HepG2 (cell line): Measurements from ENCODE around the gene PPRC1.

ENCODE experiments used
- CTCF ChIP-seq: sonication (generic); formaldehyde crosslinking; IDR thresholded peaks from 2 replicates; pipeline ENCODE4 v1.5.0; 2020; ENCODE audit warnings: mild to moderate bottlenecking, missing genetic modification reagents, moderate library complexity
- FOXO4 ChIP-seq: sonication (generic); formaldehyde crosslinking; conservative IDR thresholded peaks from 2 replicates; pipeline ENCODE4 v1.8.1; 2023; ENCODE audit warnings: missing genetic modification reagents
- NFIC ChIP-seq: IDR thresholded peaks from 2 replicates; pipeline ENCODE4 v1.6.1; 2012; ENCODE audit warnings: mild to moderate bottlenecking, low read length, inconsistent platforms
- POLR2A ChIP-seq, 2 experiments: IDR thresholded peaks; 2 replicates each; pipeline ENCODE4 v1.6.1; 2011; ENCODE audit warnings: low read depth in 2 of 2, low read length in 2 of 2, mild to moderate bottlenecking in 1 of 2, moderate library complexity in 1 of 2; ENCODE audit not compliant: insufficient read depth in 1 of 2
- RAD51 ChIP-seq: fragments of 450-650 bp; IDR thresholded peaks from 2 replicates; pipeline ENCODE4 v1.6.1; 2016; ENCODE audit warnings: borderline replicate concordance
- SAFB2 ChIP-seq: sonication (generic); formaldehyde crosslinking; IDR thresholded peaks from 2 replicates; pipeline ENCODE4 v1.5.1; 2020; ENCODE audit warnings: missing genetic modification reagents, low read depth, mild to moderate bottlenecking, borderline replicate concordance
- SIX4 ChIP-seq: sonication (generic); formaldehyde crosslinking; IDR thresholded peaks from 2 replicates; pipeline ENCODE4 v1.4.0; 2020; ENCODE audit warnings: missing genetic modification reagents
- SP1 ChIP-seq, 2 experiments: fragments of 450-650 bp in 1 of 2; sonication (generic) in 1 of 2; formaldehyde crosslinking in 1 of 2; IDR thresholded peaks; 2 replicates each; pipeline versions ENCODE4 v1.4.0 to v1.6.1; 2016 to 2020; ENCODE audit warnings: missing genetic modification reagents in 1 of 2
- ZNF138 ChIP-seq: sonication (generic); formaldehyde crosslinking; IDR thresholded peaks from 2 replicates; pipeline ENCODE4 v1.5.0; 2020; ENCODE audit warnings: mild to moderate bottlenecking, low read depth, missing genetic modification reagents
- ZNF605 ChIP-seq: sonication (generic); formaldehyde crosslinking; IDR thresholded peaks from 2 replicates; pipeline ENCODE4 v1.8.0; 2022; ENCODE audit warnings: mild to moderate bottlenecking, missing genetic modification reagents
- ZNF709 ChIP-seq: sonication (generic); formaldehyde crosslinking; IDR thresholded peaks from 2 replicates; pipeline ENCODE4 v1.5.0; 2020; ENCODE audit warnings: mild to moderate bottlenecking, missing genetic modification reagents

GRCh38 chr10:102135956-102136526 lies 3.2 kb downstream of the PPRC1 start:
- TF ChIP-seq CTCF (CRISPR knock-in tag) (no peak), ZNF605 (no peak), POLR2A (IDR thresholded peaks at IDR 0.05; ENCODE audit: insufficient read depth in 1 of 2, low read depth in 2 of 2, low read length in 2 of 2) (no peak), ZNF709 (CRISPR knock-in tag) (no peak), SAFB2 (CRISPR knock-in tag) (no peak), SIX4 (CRISPR knock-in tag) (no peak), FOXO4 (no peak), SP1 (IDR thresholded peaks at IDR 0.05) (no peak), SP1 (CRISPR knock-in tag; IDR thresholded peaks at IDR 0.05) (no peak), NFIC (no peak), RAD51 (no peak), ZNF138 (no peak)
